ENCODE results near the gene CLCA2.
A peak's percentile ranks its signal among the peaks of the same experiment; 100 is the strongest.

GRCh38 chr1:86380257-86380861 lies 43.6 kb upstream of the CLCA2 start:
- TF ChIP-seq CTCF (IDR thresholded peaks at IDR 0.05), result peak; percentile 63 to 88
- no peak for TF ChIP-seq POLR2AphosphoS5 (IDR thresholded peaks at IDR 0.05)

Measured in suprapubic skin (tissue), 3 donors.